Tibial nerve (tissue), 4 donors: Measurements from ENCODE around the gene METTL16. TPM values are rescaled to one million over a fixed set of nuclear protein-coding genes. Genes with fewer than 3 reads are reported as not detected.

Experiments
- DNase-seq, 2 donors: peaks; one replicate each; pipeline ENCODE4 v3.0.0-alpha.2; 2019; ENCODE audit warnings: low spot score in 2 of 2
- H3K27ac ChIP-seq, 4 donors: fragments of 200-600 bp; sonication (generic) in 3 of 4; one replicate each; pipeline ENCODE4 v1.5.1; 2017 to 2019; ENCODE audit warnings: mild to moderate bottlenecking in 1 of 4
- H3K27me3 ChIP-seq, 2 donors: fragments of 200-600 bp; sonication (generic) in 1 of 2; one replicate each; pipeline versions ENCODE4 v1.5.1 to v1.6.0; 2017 to 2019
- H3K36me3 ChIP-seq, 3 donors: fragments of 200-600 bp; sonication (generic); one replicate each; pipeline ENCODE4 v1.5.1; 2018 to 2019
- H3K4me1 ChIP-seq, 4 donors: fragments of 200-600 bp; sonication (generic) in 3 of 4; one replicate each; pipeline ENCODE4 v1.5.1; 2017 to 2019
- H3K4me3 ChIP-seq, 4 donors: fragments of 200-600 bp; sonication (generic) in 3 of 4; one replicate each; pipeline ENCODE4 v1.5.1; 2017 to 2019; ENCODE audit warnings: mild to moderate bottlenecking in 1 of 4, moderate library complexity in 1 of 4
- H3K9me3 ChIP-seq, 4 donors: fragments of 200-600 bp; sonication (generic) in 3 of 4; one replicate each; pipeline ENCODE4 v1.5.1; 2017 to 2019
- EP300 ChIP-seq, 2 donors: sonication (generic); formaldehyde crosslinking; IDR thresholded peaks; one replicate each; pipeline ENCODE4 v1.6.1; 2017; ENCODE audit warnings: antibody characterized with exemption in 2 of 2, mild to moderate bottlenecking in 1 of 2
- POLR2A ChIP-seq, 2 donors: fragments of 450-650 bp; IDR thresholded peaks; one replicate each; pipeline ENCODE4 v1.6.1; 2017; ENCODE audit warnings: antibody characterized with exemption in 2 of 2, mild to moderate bottlenecking in 2 of 2, moderate library complexity in 2 of 2
- WGBS, 2 donors: methylation state at CpG; one replicate each; pipeline ENCODE4 v1.1.5; 2018; 5-methylcytosine and 5-hydroxymethylcytosine counted together
- total RNA-seq, 4 donors: library from RNA; depleted of rRNA; stranded (reverse); fragments of >200 nt; gene quantifications; one replicate each; pipeline ENCODE4 v1.1.0, GENCODE V29; 2016
- TF ChIP-seq, protein P1 (sequence below), 5 experiments: fragments of 200-600 bp in 3 of 5; fragments of 450-650 bp in 2 of 5; sonication (generic) in 3 of 5; IDR thresholded peaks; one replicate each; pipeline ENCODE4 v1.5.1; 2016 to 2019; ENCODE audit warnings: antibody characterized with exemption in 5 of 5, mild to moderate bottlenecking in 3 of 5, moderate library complexity in 2 of 5

The METTL16 gene
- total RNA-seq, 4 donors from 2014 or later: 26.5 to 38.1 (median 33.9) TPM

DNA sequence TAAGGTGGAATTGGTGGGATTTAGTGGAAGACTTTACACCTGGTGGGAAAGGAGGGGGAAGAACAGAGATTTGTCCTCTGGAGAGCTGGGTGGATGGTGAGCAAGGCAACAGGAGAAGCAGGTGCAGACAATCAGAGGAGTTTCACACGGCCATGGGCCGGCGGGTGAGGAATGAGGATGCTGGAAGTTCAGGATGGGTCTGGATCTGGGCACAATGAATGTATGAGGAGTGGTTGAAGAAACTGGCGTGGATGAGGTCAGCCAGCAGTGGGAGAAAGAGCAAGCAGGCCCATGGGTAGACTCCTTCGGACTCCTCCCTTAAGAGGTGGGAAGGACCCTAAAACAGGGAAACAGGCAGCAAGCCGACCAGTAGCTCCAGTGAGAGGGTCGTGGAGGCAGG is 100.7 kb downstream of the METTL16 start:
- no peaks in the 10 kb centered on the region for H3K9me3 ChIP-seq
- H3K27me3 ChIP-seq: no peaks in the 10 kb centered on the region
- no peak overlapping the region for H3K27ac ChIP-seq
- H3K4me1 ChIP-seq: peaks cover 0 to 34% (median 13%) of the 10 kb centered on the region in 4 donors
- H3K36me3 ChIP-seq: peaks cover 0 to 35% (median 0%) of the 10 kb centered on the region in 3 donors
- TF ChIP-seq POLR2A (IDR thresholded peaks at IDR 0.05) (no peak), EP300 (IDR thresholded peaks at IDR 0.05) (no peak)
- TF ChIP-seq, protein P1, sequence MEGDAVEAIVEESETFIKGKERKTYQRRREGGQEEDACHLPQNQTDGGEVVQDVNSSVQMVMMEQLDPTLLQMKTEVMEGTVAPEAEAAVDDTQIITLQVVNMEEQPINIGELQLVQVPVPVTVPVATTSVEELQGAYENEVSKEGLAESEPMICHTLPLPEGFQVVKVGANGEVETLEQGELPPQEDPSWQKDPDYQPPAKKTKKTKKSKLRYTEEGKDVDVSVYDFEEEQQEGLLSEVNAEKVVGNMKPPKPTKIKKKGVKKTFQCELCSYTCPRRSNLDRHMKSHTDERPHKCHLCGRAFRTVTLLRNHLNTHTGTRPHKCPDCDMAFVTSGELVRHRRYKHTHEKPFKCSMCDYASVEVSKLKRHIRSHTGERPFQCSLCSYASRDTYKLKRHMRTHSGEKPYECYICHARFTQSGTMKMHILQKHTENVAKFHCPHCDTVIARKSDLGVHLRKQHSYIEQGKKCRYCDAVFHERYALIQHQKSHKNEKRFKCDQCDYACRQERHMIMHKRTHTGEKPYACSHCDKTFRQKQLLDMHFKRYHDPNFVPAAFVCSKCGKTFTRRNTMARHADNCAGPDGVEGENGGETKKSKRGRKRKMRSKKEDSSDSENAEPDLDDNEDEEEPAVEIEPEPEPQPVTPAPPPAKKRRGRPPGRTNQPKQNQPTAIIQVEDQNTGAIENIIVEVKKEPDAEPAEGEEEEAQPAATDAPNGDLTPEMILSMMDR (IDR thresholded peaks at IDR 0.05): no peak
- no peak for DNase-seq
- 86 to 87% methylated on average over 7 of the region's 7 CpGs for WGBS, 2 donors
- no peak overlapping the region for H3K4me3 ChIP-seq

DNA sequence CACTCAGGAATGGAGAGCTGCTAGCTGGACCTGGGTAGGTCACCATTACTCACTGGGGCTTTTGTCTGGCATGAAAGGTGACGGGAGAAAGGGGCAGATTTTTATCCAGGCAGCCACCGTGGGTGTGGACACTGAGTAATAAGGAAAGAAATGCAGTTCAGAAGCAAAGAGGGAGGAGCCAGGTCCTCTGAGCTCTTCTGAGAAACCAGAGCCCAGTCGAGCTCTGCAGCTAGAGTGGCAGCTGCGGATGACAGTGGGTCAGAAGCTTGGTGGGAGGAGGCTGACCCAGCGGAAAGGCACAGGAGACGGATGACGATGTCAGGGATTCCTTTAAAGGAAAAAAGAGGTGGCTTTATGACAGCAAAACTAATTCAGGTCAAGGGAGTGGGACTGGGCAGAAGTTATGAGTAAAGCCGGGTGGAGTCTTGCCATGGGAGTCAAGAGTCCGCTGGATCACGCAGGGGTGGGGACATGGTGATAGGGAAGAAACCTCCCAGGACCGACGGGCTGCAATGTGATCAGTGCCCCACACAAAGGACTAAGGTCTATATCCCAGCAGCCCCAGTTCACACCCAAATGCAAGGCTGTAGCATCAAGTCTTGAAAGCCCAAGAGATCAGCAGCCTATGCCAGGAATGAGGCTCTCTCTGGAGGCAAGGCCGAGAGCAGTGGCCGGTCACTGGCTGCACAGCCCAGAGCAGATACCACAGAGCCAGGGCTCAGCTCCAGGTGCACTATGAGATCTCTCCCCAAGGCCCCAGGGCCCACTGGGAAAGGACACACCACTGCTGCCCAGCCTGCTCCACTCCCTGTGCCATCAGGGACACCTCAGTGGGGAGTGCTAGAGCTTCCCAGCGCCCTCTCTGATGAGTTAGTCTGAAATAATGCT is 104.5 kb downstream of the METTL16 start:
- H3K4me3 ChIP-seq: no peak overlapping the region
- WGBS, 2 donors: 30 to 34% methylated on average over 14 to 15 of the region's 15 CpGs
- peak; percentile 58 to 65 for DNase-seq
- H3K9me3 ChIP-seq: no peaks in the 10 kb centered on the region
- peak in 1 of 2 donors; percentile 41 for TF ChIP-seq POLR2A (IDR thresholded peaks at IDR 0.05)
- TF ChIP-seq EP300 (IDR thresholded peaks at IDR 0.05): peak; percentile 21 to 49
- TF ChIP-seq, protein P1 (IDR thresholded peaks at IDR 0.05): no peak
- peaks cover 0 to 59% (median 31%) of the 10 kb centered on the region in 4 donors for H3K4me1 ChIP-seq
- H3K36me3 ChIP-seq: peaks cover 0 to 15% (median 0%) of the 10 kb centered on the region in 3 donors
- no peaks in the 10 kb centered on the region for H3K27me3 ChIP-seq
- peak overlapping the region; percentile 82 to 99 (median 94) for H3K27ac ChIP-seq

DNA sequence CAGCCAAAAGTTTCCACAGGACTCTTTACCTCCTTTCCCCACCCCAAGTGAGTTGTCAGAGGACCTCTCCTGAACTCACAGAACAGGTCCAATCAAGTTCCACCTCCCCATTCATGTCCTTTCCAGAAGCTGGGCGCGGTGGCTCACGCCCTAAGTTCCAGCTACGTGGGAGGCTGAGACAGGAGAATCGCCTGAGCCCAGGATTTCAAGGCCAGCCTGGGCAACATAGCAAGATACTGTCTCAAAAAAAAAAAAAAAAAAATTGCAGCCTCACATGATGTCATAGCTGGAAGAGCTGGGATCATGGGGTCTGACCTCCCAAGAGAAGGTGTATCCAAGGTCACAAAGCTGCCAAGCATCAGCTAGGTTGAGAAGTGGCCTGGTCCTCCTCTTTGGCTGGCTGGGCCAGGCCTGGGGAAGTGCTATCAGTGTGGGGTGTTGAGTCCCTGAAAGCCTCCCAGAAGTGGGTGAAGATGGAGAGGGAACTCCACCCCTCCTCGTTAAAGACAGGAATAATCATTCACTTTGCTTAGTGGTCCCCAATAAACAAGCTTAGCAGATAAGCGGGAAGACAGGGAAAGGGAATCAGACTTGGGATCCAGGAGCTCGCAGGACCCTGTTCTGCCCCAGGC is 105.3 kb downstream of the METTL16 start:
- Histone ChIP-seq H3K27ac (peak overlapping the region; percentile 82 to 99 (median 94)), H3K4me1 (peaks cover 0 to 59% (median 31%) of the 10 kb centered on the region in 4 donors), H3K4me3 (no peak overlapping the region), H3K36me3 (peaks cover 0 to 9% (median 0%) of the 10 kb centered on the region in 3 donors), H3K27me3 (no peaks in the 10 kb centered on the region), H3K9me3 (no peaks in the 10 kb centered on the region)
- WGBS, 2 donors: 60 to 69% methylated on average over 8 of the region's 8 CpGs
- no peak for DNase-seq
- TF ChIP-seq EP300 (IDR thresholded peaks at IDR 0.05): no peak
- no peak for TF ChIP-seq POLR2A (IDR thresholded peaks at IDR 0.05)
- TF ChIP-seq, protein P1 (IDR thresholded peaks at IDR 0.05): no peak

DNA sequence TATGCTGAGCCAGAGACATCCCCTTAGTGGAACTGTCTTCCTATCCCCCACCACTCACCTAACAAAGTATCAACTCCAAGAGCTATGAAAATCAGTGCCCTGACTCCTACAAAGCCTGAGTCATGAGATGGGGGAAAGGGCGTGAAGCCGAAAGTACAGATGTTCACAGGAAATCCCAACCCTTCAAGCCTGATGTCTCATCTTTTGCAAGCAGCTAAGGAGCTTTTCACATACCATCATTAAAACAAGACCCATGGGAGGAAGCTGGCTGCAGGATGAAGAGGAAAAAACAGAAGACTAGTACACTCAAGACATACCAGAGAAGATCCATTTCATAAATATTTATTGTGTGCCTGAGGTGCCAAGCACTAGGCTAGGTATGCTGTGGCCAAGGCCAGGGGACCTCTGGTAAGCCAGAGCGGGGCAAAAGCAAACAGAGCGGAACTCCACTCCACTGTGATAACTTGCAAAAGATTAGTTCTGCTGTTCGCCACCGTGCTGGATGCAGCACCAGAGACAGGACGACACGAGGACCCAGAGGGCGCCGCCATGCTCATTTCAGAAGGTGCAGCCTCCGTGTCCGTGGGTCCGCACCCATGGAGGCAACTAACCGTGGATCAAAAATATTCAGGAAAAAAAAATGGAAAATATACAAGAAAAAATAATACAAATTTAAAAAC is 106.3 kb downstream of the METTL16 start:
- no peaks in the 10 kb centered on the region for H3K27me3 ChIP-seq
- peaks cover 0 to under 1% (median 0%) of the 10 kb centered on the region in 3 donors for H3K36me3 ChIP-seq
- H3K4me1 ChIP-seq: peaks cover 0 to 59% (median 31%) of the 10 kb centered on the region in 4 donors
- DNase-seq: no peak
- no peaks in the 10 kb centered on the region for H3K9me3 ChIP-seq
- H3K27ac ChIP-seq: peak overlapping the region in 3 of 4 donors; percentile 89 to 99 (median 99)
- TF ChIP-seq EP300 (IDR thresholded peaks at IDR 0.05): peak in 1 of 2 donors; percentile 58
- TF ChIP-seq, protein P1 (IDR thresholded peaks at IDR 0.05): no peak
- WGBS, 2 donors: 69% methylated on average over 14 of the region's 14 CpGs
- no peak overlapping the region for H3K4me3 ChIP-seq
